ENCODE results near the gene ADAM12.
"Not testable (repeated sequence)": the region's sequence is repeated elsewhere in the genome, so short reads cannot be mapped to it uniquely, and the experiment has no call there.

ADAM12 gene

GRCh38 chr10:126049759-126050700 is 338.2 kb downstream of the ADAM12 start:
- no peaks in the 10 kb centered on the region for H3K36me3 ChIP-seq (ENCODE audit: insufficient read depth, low read length)
- no peaks in the 10 kb centered on the region for H3K9me3 ChIP-seq (ENCODE audit: low read depth, low read length)
- no peak overlapping the region for H3K27ac ChIP-seq
- H3K4me3 ChIP-seq, result no peak overlapping the region
- no peak overlapping the region for H3K9ac ChIP-seq (ENCODE audit: insufficient read length)
- DNase-seq (ENCODE audit: low read depth, low spot score), result no peak
- TF ChIP-seq POLR2AphosphoS5 (IDR thresholded peaks at IDR 0.05; ENCODE audit: borderline replicate concordance, low read depth, low read length) (no peak), FOXP2 (optimal IDR thresholded peaks at IDR 0.05; ENCODE audit: control extremely low read depth, extremely low read length, insufficient read depth) (no peak), EZH2 (IDR thresholded peaks at IDR 0.05) (no peak)

GRCh38 chr10:126047749-126048148 is 340.5 kb downstream of the ADAM12 start:
- not testable (repeated sequence) for H3K9me3 ChIP-seq (ENCODE audit: low read depth, low read length); H3K27ac ChIP-seq; DNase-seq (ENCODE audit: low read depth, low spot score); H3K4me3 ChIP-seq; H3K36me3 ChIP-seq (ENCODE audit: insufficient read depth, low read length); H3K9ac ChIP-seq (ENCODE audit: insufficient read length)

- no peak overlapping the region for H3K9ac ChIP-seq (ENCODE audit: insufficient read length)
- TF ChIP-seq EZH2 (IDR thresholded peaks at IDR 0.05), result no peak
- no peak for TF ChIP-seq POLR2AphosphoS5 (IDR thresholded peaks at IDR 0.05; ENCODE audit: borderline replicate concordance, low read depth, low read length)
- no peak for TF ChIP-seq FOXP2 (optimal IDR thresholded peaks at IDR 0.05; ENCODE audit: control extremely low read depth, extremely low read length, insufficient read depth)
- no peak overlapping the region for H3K27ac ChIP-seq
- no peak overlapping the region for H3K4me3 ChIP-seq
- no peaks in the 10 kb centered on the region for H3K36me3 ChIP-seq (ENCODE audit: insufficient read depth, low read length)
- no peaks in the 10 kb centered on the region for H3K9me3 ChIP-seq (ENCODE audit: low read depth, low read length)
- DNase-seq (ENCODE audit: low read depth, low spot score), result no peak
Measured at GRCh38 chr10:126046831-126047230, 341.4 kb downstream of the ADAM12 start.

- H3K36me3 ChIP-seq (ENCODE audit: insufficient read depth, low read length), result no peaks in the 10 kb centered on the region
- H3K9me3 ChIP-seq (ENCODE audit: low read depth, low read length), result no peaks in the 10 kb centered on the region
- H3K27ac ChIP-seq, result no peak overlapping the region
- no peak for DNase-seq (ENCODE audit: low read depth, low spot score)
- no peak overlapping the region for H3K4me3 ChIP-seq
- H3K9ac ChIP-seq (ENCODE audit: insufficient read length), result no peak overlapping the region
- TF ChIP-seq POLR2AphosphoS5 (IDR thresholded peaks at IDR 0.05; ENCODE audit: borderline replicate concordance, low read depth, low read length) (no peak), FOXP2 (optimal IDR thresholded peaks at IDR 0.05; ENCODE audit: control extremely low read depth, extremely low read length, insufficient read depth) (no peak)
Measured at GRCh38 chr10:126045861-126046260, 342.4 kb downstream of the ADAM12 start.

GRCh38 chr10:126043389-126043788 is 344.9 kb downstream of the ADAM12 start:
- DNase-seq (ENCODE audit: low read depth, low spot score), result no peak
- Histone ChIP-seq H3K36me3 (ENCODE audit: insufficient read depth, low read length) (no peaks in the 10 kb centered on the region), H3K9ac (ENCODE audit: insufficient read length) (no peak overlapping the region), H3K27ac (no peak overlapping the region), H3K9me3 (ENCODE audit: low read depth, low read length) (no peaks in the 10 kb centered on the region), H3K4me3 (no peak overlapping the region)
- TF ChIP-seq POLR2AphosphoS5 (IDR thresholded peaks at IDR 0.05; ENCODE audit: borderline replicate concordance, low read depth, low read length) (no peak), EZH2 (IDR thresholded peaks at IDR 0.05) (no peak), FOXP2 (optimal IDR thresholded peaks at IDR 0.05; ENCODE audit: control extremely low read depth, extremely low read length, insufficient read depth) (no peak)

- no peaks in the 10 kb centered on the region for H3K9me3 ChIP-seq (ENCODE audit: low read depth, low read length)
- H3K27ac ChIP-seq, result no peak overlapping the region
- H3K36me3 ChIP-seq (ENCODE audit: insufficient read depth, low read length), result no peaks in the 10 kb centered on the region
- no peak overlapping the region for H3K9ac ChIP-seq (ENCODE audit: insufficient read length)
- TF ChIP-seq FOXP2 (optimal IDR thresholded peaks at IDR 0.05; ENCODE audit: control extremely low read depth, extremely low read length, insufficient read depth) (no peak), EZH2 (IDR thresholded peaks at IDR 0.05) (no peak), POLR2AphosphoS5 (IDR thresholded peaks at IDR 0.05; ENCODE audit: borderline replicate concordance, low read depth, low read length) (no peak)
- DNase-seq (ENCODE audit: low read depth, low spot score), result no peak
- no peak overlapping the region for H3K4me3 ChIP-seq
Measured at GRCh38 chr10:126042906-126043305, 345.4 kb downstream of the ADAM12 start.

- H3K9me3 ChIP-seq (ENCODE audit: low read depth, low read length), result no peaks in the 10 kb centered on the region
- no peak overlapping the region for H3K4me3 ChIP-seq
- TF ChIP-seq POLR2AphosphoS5 (IDR thresholded peaks at IDR 0.05; ENCODE audit: borderline replicate concordance, low read depth, low read length) (no peak), FOXP2 (optimal IDR thresholded peaks at IDR 0.05; ENCODE audit: control extremely low read depth, extremely low read length, insufficient read depth) (no peak), EZH2 (IDR thresholded peaks at IDR 0.05) (no peak)
- H3K9ac ChIP-seq (ENCODE audit: insufficient read length), result no peak overlapping the region
- H3K36me3 ChIP-seq (ENCODE audit: insufficient read depth, low read length), result no peaks in the 10 kb centered on the region
- no peak overlapping the region for H3K27ac ChIP-seq
- no peak for DNase-seq (ENCODE audit: low read depth, low spot score)
Measured at GRCh38 chr10:126042354-126042753, 345.9 kb downstream of the ADAM12 start.

- DNase-seq (ENCODE audit: low read depth, low spot score), result no peak
- H3K36me3 ChIP-seq (ENCODE audit: insufficient read depth, low read length), result no peaks in the 10 kb centered on the region
- no peak overlapping the region for H3K4me3 ChIP-seq
- H3K27ac ChIP-seq, result no peak overlapping the region
- H3K9me3 ChIP-seq (ENCODE audit: low read depth, low read length), result no peaks in the 10 kb centered on the region
- no peak for TF ChIP-seq FOXP2 (optimal IDR thresholded peaks at IDR 0.05; ENCODE audit: control extremely low read depth, extremely low read length, insufficient read depth)
- no peak for TF ChIP-seq EZH2 (IDR thresholded peaks at IDR 0.05)
- TF ChIP-seq POLR2AphosphoS5 (IDR thresholded peaks at IDR 0.05; ENCODE audit: borderline replicate concordance, low read depth, low read length), result no peak
- no peak overlapping the region for H3K9ac ChIP-seq (ENCODE audit: insufficient read length)
Measured at GRCh38 chr10:126041804-126042231, 346.5 kb downstream of the ADAM12 start.

GRCh38 chr10:126041117-126041516 is 347.2 kb downstream of the ADAM12 start:
- H3K9ac ChIP-seq (ENCODE audit: insufficient read length), result no peak overlapping the region

More at GRCh38 chr10:126041117-126041516, 347.2 kb downstream of the ADAM12 start:
- Histone ChIP-seq H3K27ac (no peak overlapping the region), H3K4me3 (no peak overlapping the region), H3K9me3 (ENCODE audit: low read depth, low read length) (no peaks in the 10 kb centered on the region), H3K36me3 (ENCODE audit: insufficient read depth, low read length) (no peaks in the 10 kb centered on the region)
- TF ChIP-seq POLR2AphosphoS5 (IDR thresholded peaks at IDR 0.05; ENCODE audit: borderline replicate concordance, low read depth, low read length), result no peak
- DNase-seq (ENCODE audit: low read depth, low spot score), result no peak

Measured in SK-N-MC (cell line).